Right kidney (tissue), 1 donor: Measurements from ENCODE around the gene ANXA8.

Source experiments
- DNase-seq: peaks from one replicate; pipeline ENCODE4 v3.0.0-alpha.2; 2016

ANXA8 gene

DNA sequence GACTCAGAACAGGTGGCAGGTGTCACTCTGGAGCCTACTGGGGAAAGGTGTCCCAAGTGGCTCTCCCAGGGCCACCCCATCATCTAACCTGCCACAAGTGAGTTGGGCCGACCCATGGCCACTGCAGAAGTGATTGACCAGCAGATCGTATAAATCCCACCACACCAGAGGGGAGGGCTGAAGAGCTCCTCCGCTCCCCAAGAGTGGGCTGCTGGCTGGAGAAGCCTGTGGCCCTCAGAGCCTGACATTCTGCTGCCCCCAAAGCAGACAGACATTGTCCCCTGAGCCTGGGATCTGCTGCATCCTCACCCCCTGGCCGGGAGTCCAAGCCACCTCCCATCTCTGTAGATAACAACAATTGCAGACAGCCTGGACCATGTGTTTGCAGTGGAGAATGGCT is 36.7 kb downstream of the ANXA8 start:
- no peak for DNase-seq

GRCh38 chr10:47445720-47446119 is 38.2 kb downstream of the ANXA8 start:
- DNase-seq = no peak

DNA sequence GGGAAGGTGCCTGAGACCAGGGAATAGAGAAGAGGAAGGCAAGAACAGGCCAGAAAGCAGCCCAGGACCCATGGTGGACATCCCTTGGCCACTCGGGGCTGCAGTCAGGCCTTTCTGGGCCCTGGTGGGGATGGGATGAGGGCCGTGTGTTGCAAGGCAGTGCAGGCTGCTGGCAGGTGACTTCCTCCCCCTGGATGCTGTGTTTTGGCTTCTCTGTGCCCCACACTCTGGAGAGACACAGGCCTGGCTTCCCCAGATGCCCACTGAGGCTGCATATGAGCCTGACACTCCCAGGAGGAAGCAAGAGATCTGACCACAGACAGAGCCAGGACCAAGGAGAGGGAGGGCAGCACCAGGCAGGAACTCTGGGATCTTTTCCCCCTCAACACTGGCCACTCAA is 39.9 kb downstream of the ANXA8 start:
- DNase-seq = no peak

DNA sequence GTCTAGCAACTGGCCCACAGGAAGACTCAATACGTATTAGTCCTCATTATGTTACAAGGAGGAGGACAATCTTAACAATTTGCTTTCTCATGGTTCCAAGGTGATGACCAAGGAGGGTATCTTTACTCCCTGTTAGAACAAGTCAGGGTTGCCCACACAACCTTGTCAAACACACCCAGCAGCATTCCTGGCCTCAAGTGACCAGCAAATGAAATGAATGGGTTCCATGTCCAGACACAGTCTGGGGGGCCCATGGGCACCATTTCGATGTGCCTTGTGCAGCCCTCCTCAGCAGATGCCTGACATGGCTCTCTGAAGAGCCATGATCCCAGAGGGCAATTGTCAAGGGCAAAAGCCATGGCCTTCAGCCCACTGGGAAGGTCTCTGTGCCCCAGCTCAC is 40.8 kb downstream of the ANXA8 start:
- no peak for DNase-seq

DNA sequence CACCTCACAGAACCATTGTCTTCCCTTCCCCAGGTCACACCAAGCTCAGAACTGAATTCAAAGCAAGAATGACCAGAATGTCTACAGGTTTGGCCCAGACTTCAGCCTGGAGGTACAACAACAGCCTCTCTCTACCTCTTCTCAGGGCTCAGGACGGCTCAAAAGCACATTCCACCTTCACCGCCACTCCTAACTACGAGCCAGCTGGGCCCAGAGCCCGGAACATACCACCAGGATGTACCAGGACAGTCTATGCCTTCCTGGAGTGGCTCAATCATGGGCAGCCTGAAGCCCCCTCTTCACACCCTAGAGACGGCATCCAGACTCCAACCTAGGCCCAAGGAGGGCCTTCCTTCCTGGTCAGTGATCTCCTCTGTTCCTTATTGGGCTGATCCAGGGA is 41.6 kb downstream of the ANXA8 start:
- DNase-seq = no peak

- no peak for DNase-seq
Observed at GRCh38 chr10:47441938-47442337, 42.0 kb downstream of the ANXA8 start.

DNA sequence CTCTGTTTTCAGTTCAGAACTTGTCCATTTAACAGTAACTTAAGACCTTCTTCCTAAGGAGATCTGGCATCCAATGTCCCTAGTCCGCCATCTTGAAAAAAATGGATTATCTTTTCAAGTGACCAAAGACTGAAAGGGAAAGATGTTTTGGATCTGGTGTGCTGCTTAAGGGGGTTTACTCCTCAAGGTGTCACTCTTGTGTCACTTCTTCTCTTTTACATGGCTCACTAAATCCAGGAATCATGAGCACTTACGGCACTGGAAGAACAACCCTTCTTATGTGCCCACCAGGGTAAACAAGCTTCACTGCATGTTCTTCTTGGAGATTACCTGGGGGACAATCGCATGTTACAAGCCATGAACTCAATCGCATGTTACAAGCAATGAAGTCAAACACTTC is 43.7 kb downstream of the ANXA8 start:
- DNase-seq = no peak

DNA sequence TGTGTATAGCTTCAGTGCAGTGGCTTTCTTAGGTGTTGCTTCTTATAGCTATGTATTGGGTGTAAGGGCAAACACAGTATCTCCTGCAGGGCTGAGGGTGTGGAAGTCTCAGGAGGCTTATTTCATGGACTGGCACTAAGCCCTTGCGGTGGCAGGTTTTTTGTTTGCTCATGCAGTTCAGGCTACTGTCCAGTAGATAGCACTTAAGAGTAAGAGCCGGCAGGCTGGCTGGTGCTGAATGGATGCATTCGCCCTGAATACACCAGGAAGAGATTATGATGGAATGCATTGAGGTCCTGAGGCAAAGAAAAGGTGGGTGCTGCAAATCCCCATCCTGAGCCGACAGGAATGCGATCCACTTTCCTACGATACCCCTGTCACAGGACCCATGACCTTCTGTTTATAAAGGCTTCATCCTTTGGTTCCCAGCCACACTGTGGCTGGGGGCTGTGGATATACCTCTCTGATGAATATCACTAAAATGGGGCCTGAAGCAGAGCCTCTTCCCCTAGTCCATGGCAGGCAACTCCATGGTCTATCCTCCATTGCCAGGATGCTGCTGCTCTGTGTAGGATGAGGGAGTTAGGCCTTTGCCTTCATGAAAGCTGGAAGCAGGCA is 44.9 kb downstream of the ANXA8 start:
- DNase-seq = no peak

GRCh38 chr10:47435081-47435480 is 48.8 kb downstream of the ANXA8 start:
- no peak for DNase-seq

GRCh38 chr10:47425813-47426419 is 58.0 kb downstream of the ANXA8 start:
- DNase-seq = no peak

DNA sequence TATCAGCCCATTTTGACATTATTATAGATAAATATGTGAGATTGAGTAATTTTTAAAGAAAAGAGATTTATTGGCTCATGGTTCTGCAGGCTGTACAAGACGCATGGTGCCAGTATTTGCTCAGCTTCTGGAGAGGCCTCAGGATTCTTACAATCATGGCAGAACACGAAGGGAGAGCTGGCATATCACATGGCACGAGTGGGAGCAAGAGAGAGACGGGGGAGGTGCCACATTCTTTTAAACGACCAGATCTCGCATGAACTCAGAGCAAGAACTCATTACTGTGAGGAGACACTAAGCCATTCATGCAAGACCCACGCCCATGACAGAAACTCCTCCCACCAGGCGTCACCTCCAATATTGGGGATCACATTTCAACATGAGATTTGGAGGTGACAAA is 59.7 kb downstream of the ANXA8 start:
- DNase-seq = no peak

DNA sequence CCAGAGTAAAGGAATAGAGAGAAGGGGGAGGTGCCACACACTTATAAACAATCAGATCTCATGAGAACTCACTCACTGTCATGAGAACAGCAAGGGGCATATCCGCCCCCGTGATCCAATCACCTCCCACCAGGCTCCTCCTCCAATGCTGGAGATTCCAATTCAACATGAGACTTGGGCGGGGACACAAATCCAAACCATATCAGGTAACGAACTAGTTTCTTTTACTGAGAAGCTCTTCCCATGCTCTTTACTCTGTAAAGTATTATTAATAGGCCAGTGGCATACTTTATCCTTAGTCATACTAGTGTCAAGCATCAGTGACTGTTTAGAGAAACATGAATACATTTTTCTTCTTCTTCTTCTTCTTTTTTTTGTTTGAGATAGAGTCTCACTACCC is 60.4 kb downstream of the ANXA8 start:
- DNase-seq = no peak

DNA sequence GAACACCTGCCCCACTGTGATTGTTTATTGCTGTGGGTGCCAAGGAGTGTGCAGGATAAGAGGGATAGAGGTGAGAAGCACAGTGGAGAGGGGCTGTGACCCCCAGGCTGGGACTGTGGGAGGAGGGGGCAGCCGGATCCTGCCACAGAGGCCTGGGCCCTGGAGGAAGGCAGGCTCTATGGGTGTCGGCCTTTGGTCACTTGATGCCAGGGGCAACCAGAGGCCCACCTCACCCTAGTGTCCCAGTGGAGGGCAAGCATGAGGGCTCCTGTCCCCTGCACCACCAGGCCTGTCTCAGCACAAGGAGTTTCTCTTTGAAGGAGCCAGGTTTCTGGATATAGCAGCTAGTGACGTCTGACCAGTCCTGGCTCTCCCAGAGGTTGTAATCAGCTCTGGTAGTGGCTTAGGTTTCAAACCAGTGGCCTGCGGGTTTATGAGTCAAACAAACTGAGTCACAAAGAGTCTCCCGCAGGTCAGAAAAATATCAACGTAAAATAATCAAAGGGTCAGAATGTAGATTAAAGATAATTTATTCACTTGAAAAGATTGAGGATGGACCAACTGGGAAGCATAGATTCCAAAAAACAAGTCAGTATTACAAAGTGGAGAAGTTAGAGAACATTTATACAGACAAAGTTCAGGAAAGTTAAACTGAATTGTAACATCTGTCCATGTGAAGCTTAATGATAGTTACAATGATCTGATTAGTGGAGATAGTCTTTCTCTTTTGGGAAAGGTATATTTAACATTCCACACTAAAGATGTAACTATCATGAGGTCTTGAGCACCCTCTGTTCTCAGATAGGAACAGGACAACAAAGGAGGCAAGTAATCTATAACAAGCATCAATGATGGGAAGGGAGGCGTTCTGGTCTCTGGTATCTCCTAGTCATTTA is 62.6 kb downstream of the ANXA8 start:
- no peak for DNase-seq

DNA sequence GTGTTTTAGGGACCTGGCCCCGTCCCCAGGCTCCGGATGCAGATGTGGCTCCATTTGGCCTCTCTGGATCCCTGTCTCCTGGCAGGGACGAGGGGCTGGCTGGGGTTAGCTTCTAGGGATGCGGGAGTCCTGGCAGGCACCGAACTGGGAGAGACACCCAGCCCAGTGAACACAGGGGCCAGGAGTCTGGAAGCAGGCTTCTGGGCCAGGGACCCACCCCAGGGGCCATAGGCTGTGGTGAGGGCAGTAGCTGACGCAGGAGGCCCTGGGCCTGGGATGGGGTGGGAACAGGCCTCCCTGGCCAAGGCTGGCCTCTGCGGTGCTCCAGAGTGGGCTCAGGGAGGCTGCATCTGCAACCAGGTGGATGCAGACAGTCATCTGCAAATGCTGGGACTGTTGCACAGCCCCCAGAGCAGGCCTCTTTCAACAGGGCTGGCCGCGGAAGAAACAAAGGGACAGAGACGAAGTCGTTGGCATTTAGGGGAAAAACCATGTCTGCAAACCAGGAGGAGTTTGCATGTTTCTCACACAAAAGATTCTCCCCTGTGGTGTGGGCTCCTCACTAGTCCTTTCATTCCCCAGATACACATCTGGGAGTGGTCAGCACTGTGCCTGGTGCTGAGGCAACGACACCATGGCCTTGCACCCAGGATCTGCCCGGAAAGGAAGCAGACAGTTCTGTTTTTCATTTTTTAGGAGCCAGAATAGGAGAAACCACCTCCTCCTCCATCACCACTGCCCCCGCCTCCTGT is 63.4 kb downstream of the ANXA8 start:
- no peak for DNase-seq

DNA sequence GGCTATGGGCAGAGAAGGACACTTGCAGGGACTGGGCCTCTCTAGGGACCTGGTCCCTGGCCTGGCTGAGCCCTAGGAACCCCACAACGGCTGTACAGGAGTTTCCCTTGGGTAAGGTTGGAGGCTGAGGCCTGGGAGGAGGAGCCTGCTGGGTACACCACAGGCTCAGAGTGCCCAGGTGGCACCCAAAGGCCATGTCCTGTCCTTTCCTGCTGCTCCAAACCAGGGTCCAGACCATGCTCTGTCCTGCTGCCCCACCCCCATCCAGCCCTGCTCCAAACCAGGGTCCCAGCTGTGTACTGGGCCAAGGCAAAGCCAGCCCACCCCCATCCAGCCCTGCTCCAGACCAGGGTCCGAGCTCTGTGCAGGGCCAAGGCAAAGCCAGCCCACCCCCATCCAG is 64.5 kb downstream of the ANXA8 start:
- no peak for DNase-seq

DNA sequence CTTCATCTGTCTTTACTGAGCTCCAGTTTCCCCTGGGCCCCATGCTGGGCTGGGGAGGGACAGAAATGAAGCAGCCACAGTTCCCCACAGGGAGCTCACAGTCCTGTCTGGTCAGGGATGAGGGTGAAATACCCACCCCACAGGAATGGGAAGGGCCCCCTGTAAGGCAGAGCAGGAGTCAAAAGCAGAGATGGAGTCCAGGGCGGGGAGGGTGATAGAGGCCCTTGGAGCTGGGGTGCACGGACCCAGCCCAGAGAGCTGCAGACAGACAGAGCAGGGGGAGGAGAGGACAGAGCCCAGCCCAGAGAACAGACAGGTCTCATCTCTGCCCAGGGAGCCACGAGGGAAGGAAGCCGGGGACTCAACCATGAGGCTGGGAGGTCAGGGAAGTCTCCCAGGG is 64.9 kb downstream of the ANXA8 start:
- no peak for DNase-seq

DNA sequence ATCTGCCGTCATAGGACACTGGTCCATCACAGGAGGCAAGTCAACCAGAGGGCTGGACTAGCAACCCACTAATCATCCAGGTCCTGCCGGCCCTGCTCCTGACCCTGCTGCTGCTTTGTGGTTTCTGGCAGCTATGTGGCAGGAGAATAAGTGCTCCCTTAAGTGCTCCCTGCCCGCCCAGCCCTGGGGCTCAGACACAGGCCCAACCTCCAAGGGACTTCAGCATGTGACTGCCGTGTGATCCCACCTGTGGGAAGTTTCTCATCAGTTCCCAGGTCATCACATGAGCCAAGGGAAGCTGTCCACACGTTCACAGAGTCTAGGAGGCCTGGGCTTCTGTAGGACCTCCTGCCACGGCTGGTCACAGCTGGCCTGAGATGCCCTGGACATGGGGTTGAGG is 65.6 kb downstream of the ANXA8 start:
- DNase-seq = no peak
